NCI-H2029 (cell line): ENCODE measurements around the gene NAA38.
"Not testable (repeated sequence)": the region's sequence is repeated elsewhere in the genome, so short reads cannot be mapped to it uniquely, and the experiment has no call there.

Source experiments
- DNase-seq: peaks from one replicate; lab custom pipeline; 2025; lab: John Stamatoyannopoulos, UW

Gene NAA38

GRCh38 chr17:7881276-7882054, 24.1 kb upstream of the NAA38 start:
- peak; percentile 54 for DNase-seq

- no peak for DNase-seq
Observed at GRCh38 chr17:7880076-7880868, 22.9 kb upstream of the NAA38 start.

- no peak for DNase-seq
Observed at GRCh38 chr17:7878234-7878633, 20.9 kb upstream of the NAA38 start.

GRCh38 chr17:7875804-7876370, 18.5 kb upstream of the NAA38 start:
- DNase-seq: no peak

- DNase-seq: no peak
Observed at GRCh38 chr17:7873051-7873450, 15.7 kb upstream of the NAA38 start.

GRCh38 chr17:7867881-7868329, 10.5 kb upstream of the NAA38 start:
- no peak for DNase-seq

- DNase-seq: no peak
Observed at GRCh38 chr17:7864995-7865650, 7.8 kb upstream of the NAA38 start.

GRCh38 chr17:7864384-7864783, 7.0 kb upstream of the NAA38 start:
- not testable (repeated sequence) for DNase-seq

- DNase-seq: no peak
Observed at GRCh38 chr17:7862692-7863437, 5.5 kb upstream of the NAA38 start.

- DNase-seq: no peak
Observed at GRCh38 chr17:7859028-7859427, 1.7 kb upstream of the NAA38 start.

- DNase-seq: no peak
Observed at GRCh38 chr17:7858522-7858810, 1.1 kb upstream of the NAA38 start.

GRCh38 chr17:7857713-7858521, 558 bp upstream of the NAA38 start, which contains the start of gene CYB5D1:
Gene CYB5D1, plus strand, starts transcription at chr17:7858003. Its CDS starts 132 bp downstream, at chr17:7858135.
- peak; percentile 88 for DNase-seq

GRCh38 chr17:7856011-7856810, 1.1 kb downstream of the NAA38 start:
- DNase-seq: no peak

GRCh38 chr17:7855660-7856010, 1.7 kb downstream of the NAA38 start:
- DNase-seq: no peak

GRCh38 chr17:7854851-7855659, 2.3 kb downstream of the NAA38 start, which contains the start of gene TMEM88:
Gene TMEM88, plus strand, starts transcription at chr17:7855066. Its CDS starts 9 bp downstream, at chr17:7855075.
- no peak for DNase-seq

GRCh38 chr17:7854078-7854777, 3.1 kb downstream of the NAA38 start:
- no peak for DNase-seq

- no peak for DNase-seq
Observed at GRCh38 chr17:7853691-7854038, 3.7 kb downstream of the NAA38 start.

GRCh38 chr17:7852919-7853690, 4.3 kb downstream of the NAA38 start:
- DNase-seq: no peak
